ENCODE results near the gene DPY19L2.
"Not testable (repeated sequence)": the region's sequence is repeated elsewhere in the genome, so short reads cannot be mapped to it uniquely, and the experiment has no call there.

DNA sequence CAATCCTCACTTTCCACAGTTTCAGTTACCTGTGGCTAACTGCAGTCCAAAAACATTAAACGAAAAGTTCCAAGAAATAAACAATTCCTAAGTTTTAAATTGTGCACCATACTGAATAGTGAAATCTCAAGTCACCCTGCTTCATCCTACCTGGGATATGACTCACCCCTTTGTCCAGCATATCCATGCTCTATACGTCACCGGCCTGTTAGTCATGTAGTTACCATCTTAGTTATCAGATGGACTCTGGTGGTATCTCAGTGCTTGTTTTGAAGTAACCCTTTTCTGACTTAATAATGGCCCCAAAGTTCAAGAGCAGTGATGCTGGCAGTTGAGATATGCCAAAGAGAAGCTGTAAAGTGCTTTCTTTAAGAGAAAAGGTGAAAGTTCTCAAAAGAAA, 83.9 kb downstream of the DPY19L2 start:
- TF ChIP-seq, protein P1, sequence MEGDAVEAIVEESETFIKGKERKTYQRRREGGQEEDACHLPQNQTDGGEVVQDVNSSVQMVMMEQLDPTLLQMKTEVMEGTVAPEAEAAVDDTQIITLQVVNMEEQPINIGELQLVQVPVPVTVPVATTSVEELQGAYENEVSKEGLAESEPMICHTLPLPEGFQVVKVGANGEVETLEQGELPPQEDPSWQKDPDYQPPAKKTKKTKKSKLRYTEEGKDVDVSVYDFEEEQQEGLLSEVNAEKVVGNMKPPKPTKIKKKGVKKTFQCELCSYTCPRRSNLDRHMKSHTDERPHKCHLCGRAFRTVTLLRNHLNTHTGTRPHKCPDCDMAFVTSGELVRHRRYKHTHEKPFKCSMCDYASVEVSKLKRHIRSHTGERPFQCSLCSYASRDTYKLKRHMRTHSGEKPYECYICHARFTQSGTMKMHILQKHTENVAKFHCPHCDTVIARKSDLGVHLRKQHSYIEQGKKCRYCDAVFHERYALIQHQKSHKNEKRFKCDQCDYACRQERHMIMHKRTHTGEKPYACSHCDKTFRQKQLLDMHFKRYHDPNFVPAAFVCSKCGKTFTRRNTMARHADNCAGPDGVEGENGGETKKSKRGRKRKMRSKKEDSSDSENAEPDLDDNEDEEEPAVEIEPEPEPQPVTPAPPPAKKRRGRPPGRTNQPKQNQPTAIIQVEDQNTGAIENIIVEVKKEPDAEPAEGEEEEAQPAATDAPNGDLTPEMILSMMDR (IDR thresholded peaks at IDR 0.05): not testable (repeated sequence)
- TF ChIP-seq POLR2AphosphoS5 (IDR thresholded peaks at IDR 0.05; ENCODE audit: low read depth, low read length): not testable (repeated sequence)
- TF ChIP-seq, protein P2, sequence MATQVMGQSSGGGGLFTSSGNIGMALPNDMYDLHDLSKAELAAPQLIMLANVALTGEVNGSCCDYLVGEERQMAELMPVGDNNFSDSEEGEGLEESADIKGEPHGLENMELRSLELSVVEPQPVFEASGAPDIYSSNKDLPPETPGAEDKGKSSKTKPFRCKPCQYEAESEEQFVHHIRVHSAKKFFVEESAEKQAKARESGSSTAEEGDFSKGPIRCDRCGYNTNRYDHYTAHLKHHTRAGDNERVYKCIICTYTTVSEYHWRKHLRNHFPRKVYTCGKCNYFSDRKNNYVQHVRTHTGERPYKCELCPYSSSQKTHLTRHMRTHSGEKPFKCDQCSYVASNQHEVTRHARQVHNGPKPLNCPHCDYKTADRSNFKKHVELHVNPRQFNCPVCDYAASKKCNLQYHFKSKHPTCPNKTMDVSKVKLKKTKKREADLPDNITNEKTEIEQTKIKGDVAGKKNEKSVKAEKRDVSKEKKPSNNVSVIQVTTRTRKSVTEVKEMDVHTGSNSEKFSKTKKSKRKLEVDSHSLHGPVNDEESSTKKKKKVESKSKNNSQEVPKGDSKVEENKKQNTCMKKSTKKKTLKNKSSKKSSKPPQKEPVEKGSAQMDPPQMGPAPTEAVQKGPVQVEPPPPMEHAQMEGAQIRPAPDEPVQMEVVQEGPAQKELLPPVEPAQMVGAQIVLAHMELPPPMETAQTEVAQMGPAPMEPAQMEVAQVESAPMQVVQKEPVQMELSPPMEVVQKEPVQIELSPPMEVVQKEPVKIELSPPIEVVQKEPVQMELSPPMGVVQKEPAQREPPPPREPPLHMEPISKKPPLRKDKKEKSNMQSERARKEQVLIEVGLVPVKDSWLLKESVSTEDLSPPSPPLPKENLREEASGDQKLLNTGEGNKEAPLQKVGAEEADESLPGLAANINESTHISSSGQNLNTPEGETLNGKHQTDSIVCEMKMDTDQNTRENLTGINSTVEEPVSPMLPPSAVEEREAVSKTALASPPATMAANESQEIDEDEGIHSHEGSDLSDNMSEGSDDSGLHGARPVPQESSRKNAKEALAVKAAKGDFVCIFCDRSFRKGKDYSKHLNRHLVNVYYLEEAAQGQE (IDR thresholded peaks at IDR 0.05; ENCODE audit: insufficient read depth in 1 of 2, low read depth in 2 of 2, low read length in 1 of 2): not testable (repeated sequence)

Data from Panc1 (cell line).